Suppressor macrophage treated with lipopolysaccharide for 4 hours (primary cell): ENCODE measurements around the gene KRTAP5-10.
"Not testable (repeated sequence)": the region's sequence is repeated elsewhere in the genome, so short reads cannot be mapped to it uniquely, and the experiment has no call there.

Experiments
- DNase-seq: peaks from one replicate; pipeline ENCODE4 v3.0.0-alpha.2; 2020

The KRTAP5-10 gene

GRCh38 chr11:71613931-71614330 is 48.6 kb downstream of the KRTAP5-10 start:
- not testable (repeated sequence) for DNase-seq

- not testable (repeated sequence) for DNase-seq
These were observed 49.1 kb downstream of the KRTAP5-10 start for GRCh38 chr11:71614366-71614917.

GRCh38 chr11:71615003-71615402 is 49.6 kb downstream of the KRTAP5-10 start:
- DNase-seq, result not testable (repeated sequence)
